Endothelial cell of umbilical vein (primary cell): Measurements from ENCODE around the gene FAM186B. TPM values are rescaled to one million over a fixed set of nuclear protein-coding genes. Genes with fewer than 3 reads are reported as not detected.

Experiments
- BruUV-seq: library from RNA; stranded (reverse); fragments of 400-500 nt; replicated peaks from 2 replicates; lab custom pipeline; 2021; lab: Mats Ljungman, UMichigan
- CTCF ChIA-PET: fragments of 300-600, 350-600 bp; sonication (Branson Sonifier 250); formaldehyde crosslinking; loops from one replicate; lab custom pipeline; 2021; ENCODE audit warnings: antibody characterized with exemption, inconsistent platforms; lab: Charles Lee
- POLR2A ChIA-PET: fragments of 300-600, 350-600 bp; sonication (Branson Sonifier 250); formaldehyde crosslinking; loops from one replicate; lab custom pipeline; 2021; ENCODE audit warnings: antibody characterized with exemption, inconsistent platforms; lab: Charles Lee
- DNase-seq: peaks from one replicate; pipeline ENCODE4 v3.0.0-alpha.2; 2011; ENCODE audit warnings: low read depth, low spot score
- FAIRE-seq: peaks from 2 replicates; lab custom pipeline; 2011; peaks lifted over from hg19 to GRCh38; lab: Jason Lieb, UNC
- H2AFZ ChIP-seq: 2 replicates; pipeline ENCODE4 v1.6.0; 2012; ENCODE audit warnings: low read depth, low read length, control low read depth, inconsistent platforms
- H3K27ac ChIP-seq: 2 replicates; pipeline ENCODE4 v1.5.1; 2011; ENCODE audit warnings: low read depth, mild to moderate bottlenecking, control low read depth, low read length, moderate library complexity; ENCODE audit not compliant: insufficient read depth
- H3K27me3 ChIP-seq, 2 experiments: 2 replicates each; pipeline versions ENCODE4 v1.6.0 to v1.6.1; 2011; ENCODE audit warnings: low read length in 2 of 2, mixed read lengths in 1 of 2; ENCODE audit not compliant: control insufficient read depth in 2 of 2, insufficient read depth in 2 of 2
- H3K36me3 ChIP-seq, 2 experiments: 2 replicates in 1 of 2; 3 replicates in 1 of 2; pipeline ENCODE4 v1.5.1; 2011; ENCODE audit warnings: low read length in 2 of 2, mild to moderate bottlenecking in 1 of 2, moderate library complexity in 1 of 2; ENCODE audit not compliant: control insufficient read depth in 2 of 2, insufficient read depth in 2 of 2; ENCODE audit errors: extremely low read depth in 1 of 2
- H3K4me1 ChIP-seq: 3 replicates; pipeline ENCODE4 v1.5.1; 2011; ENCODE audit warnings: mild to moderate bottlenecking, low read length; ENCODE audit not compliant: control insufficient read depth, insufficient read depth; ENCODE audit errors: extremely low read depth
- H3K4me2 ChIP-seq: 2 replicates; pipeline ENCODE4 v1.6.1; 2011; ENCODE audit warnings: low read length, control low read depth, mixed read lengths; ENCODE audit not compliant: insufficient read depth
- H3K4me3 ChIP-seq, 3 experiments: fragments of 200-600 bp in 1 of 3; sonication (generic), shearing (Covaris generic) in 1 of 3; replicated peaks in 1 of 3; 2 replicates each; pipeline ENCODE4 v1.5.1; 2011 to 2016; ENCODE audit warnings: control low read depth in 3 of 3, low read length in 3 of 3, mild to moderate bottlenecking in 2 of 3, inconsistent platforms in 1 of 3, low read depth in 1 of 3, moderate library complexity in 1 of 3; ENCODE audit not compliant: insufficient read depth in 1 of 3
- H3K79me2 ChIP-seq: 2 replicates; pipeline ENCODE4 v1.6.0; 2012; ENCODE audit warnings: low read length, inconsistent platforms; ENCODE audit not compliant: control insufficient read depth, insufficient read depth
- H3K9ac ChIP-seq: replicated peaks from 2 replicates; pipeline ENCODE3; 2011; ENCODE audit warnings: low read length, control low read depth; ENCODE audit not compliant: insufficient read depth; ENCODE audit errors: extremely low read depth
- H3K9me1 ChIP-seq: replicated peaks from 3 replicates; pipeline ENCODE4 v1.6.0; 2011; ENCODE audit warnings: mild to moderate bottlenecking, low read length; ENCODE audit not compliant: control insufficient read depth, insufficient read depth; ENCODE audit errors: extremely low read depth
- H3K9me3 ChIP-seq: replicated peaks from 2 replicates; pipeline ENCODE4 v1.5.1; 2012; ENCODE audit warnings: low read length, inconsistent platforms; ENCODE audit not compliant: control insufficient read depth, insufficient read depth
- H4K20me1 ChIP-seq: replicated peaks from 2 replicates; pipeline ENCODE3; 2011; ENCODE audit warnings: mild to moderate bottlenecking, low read length; ENCODE audit not compliant: control insufficient read depth, insufficient read depth; ENCODE audit errors: extremely low read depth
- CTCF ChIP-seq, 2 donors: IDR thresholded peaks; 1 replicate in 1 of 2; 2 replicates in 1 of 2; pipeline ENCODE4 v1.5.1; 2011; ENCODE audit warnings: low read length in 2 of 2, mild to moderate bottlenecking in 2 of 2, moderate library complexity in 2 of 2, control low read depth in 1 of 2, inconsistent platforms in 1 of 2, low read depth in 1 of 2; ENCODE audit not compliant: insufficient read depth in 1 of 2; ENCODE audit errors: extremely low read depth in 1 of 2
- EZH2 ChIP-seq: IDR thresholded peaks from 2 replicates; pipeline ENCODE4 v1.6.1; 2012; ENCODE audit warnings: borderline replicate concordance, low read depth, mild to moderate bottlenecking, moderate library complexity, low read length, inconsistent platforms; ENCODE audit not compliant: severe bottlenecking
- JUN ChIP-seq: IDR thresholded peaks from 2 replicates; pipeline ENCODE4 v1.6.1; 2011; ENCODE audit warnings: borderline replicate concordance, low read depth; ENCODE audit not compliant: insufficient read length, insufficient read depth
- dilution Hi-C: fragments of 300-500 bp; cut with MboI; formaldehyde crosslinking; loops from one replicate; pipeline ENCODE4 v1.15.0; 2019; ENCODE audit warnings: low sequenced_read_pairs; ENCODE audit not compliant: extremely low pct_ligation_motif_present
- intact Hi-C: fragments of 100-400 bp; cut with micrococcal nuclease; formaldehyde crosslinking; loops from one replicate; pipeline ENCODE4 v1.10.0; 2022
- polyA plus RNA-seq, 4 experiments: library from polyadenylated mRNA; depleted of rRNA in 3 of 4; stranded (reverse) in 3 of 4; unstranded in 1 of 4; fragments of >200 nt; gene quantifications; 2 replicates each; pipeline versions ENCODE4 v1.2.1 to v1.2.3, GENCODE V29; 2011 to 2012; ENCODE audit warnings: missing spikeins in 1 of 4
- total RNA-seq: library from RNA; stranded (reverse); gene quantifications from 2 replicates; pipeline ENCODE4 v1.2.3, GENCODE V29; 2021

Gene FAM186B
- total and polyA plus RNA-seq, 2 donors (not counting 3 experiments of a cell fraction or from before 2014, with no cell fraction given), result 0.10 to 0.33 TPM

- FAIRE-seq (no peak), DNase-seq (peak; percentile 31)
- no TSS peak for BruUV-seq
- H3K27me3 ChIP-seq, result peaks cover 0 to 5% of the 10 kb centered on the region in 2 experiments
- H3K27ac ChIP-seq, result no peak overlapping the region
- peak; percentile 36 to 59 for TF ChIP-seq CTCF (IDR thresholded peaks at IDR 0.05; ENCODE audit: extremely low read depth in 1 of 2, insufficient read depth in 1 of 2, low read depth in 1 of 2, low read length in 2 of 2)
- TF ChIP-seq JUN, result no peak
- TF ChIP-seq EZH2, result peak; percentile 44
- no peaks in the 10 kb centered on the region for H3K9me1 ChIP-seq
- no peaks in the 10 kb centered on the region for H3K9me3 ChIP-seq
- intact Hi-C loops (no loop called here), dilution Hi-C loops (no loop called here)
- ChIA-PET POLR2A (no interaction called here), CTCF (interaction anchor here (0.6 to 6.9 kb wide), 4 partner anchors 33 to 405 kb away, joined by 3 to 44 read pairs (median 9); no protein-coding TSS in a partner anchor)
- H4K20me1 ChIP-seq, result no peaks in the 10 kb centered on the region
- peak overlapping the region; percentile 48 for H3K4me2 ChIP-seq
- peak overlapping the region in 2 of 3 experiments; percentile 6 to 19 for H3K4me3 ChIP-seq
- no peaks in the 10 kb centered on the region for H3K79me2 ChIP-seq
- H3K36me3 ChIP-seq, result no peaks in the 10 kb centered on the region
- H3K9ac ChIP-seq, result no peak overlapping the region
- peaks cover 6% of the 10 kb centered on the region for H3K4me1 ChIP-seq
- H2AFZ ChIP-seq, result peak overlapping the region; percentile 94
Measured at GRCh38 chr12:49548822-49549648, 56.4 kb downstream of the FAM186B start.
